Caco-2 (cell line): ENCODE results near the gene RIMS4. TPM values are rescaled to one million over a fixed set of nuclear protein-coding genes. Genes with fewer than 3 reads are reported as not detected.

Experiments
- BruUV-seq: library from RNA; stranded (reverse); fragments of 400-500 nt; replicated peaks from 2 replicates; lab custom pipeline; 2021; lab: Mats Ljungman, UMichigan
- CTCF ChIA-PET: fragments of 300-600 bp; sonication (Branson Sonifier 250); formaldehyde crosslinking; loops from one replicate; lab custom pipeline; 2022; ENCODE audit warnings: antibody characterized with exemption; lab: Charles Lee
- POLR2A ChIA-PET: fragments of 300-600 bp; sonication (Branson Sonifier 250); formaldehyde crosslinking; loops from one replicate; lab custom pipeline; 2022; ENCODE audit warnings: antibody characterized with exemption; lab: Charles Lee
- DNase-seq, 2 experiments: peaks; one replicate each; pipeline versions ENCODE4 v3.0.0 to v3.0.0-alpha.2; 2020 to 2022
- H3K27me3 ChIP-seq: replicated peaks from 2 replicates; pipeline ENCODE4 v1.6.0; 2011; ENCODE audit warnings: low read length; ENCODE audit not compliant: control insufficient read depth, insufficient read depth
- H3K36me3 ChIP-seq: 2 replicates; pipeline ENCODE4 v1.5.1; 2011; ENCODE audit warnings: low read length; ENCODE audit not compliant: control insufficient read depth, insufficient read depth
- H3K4me1 ChIP-seq: fragments of 250-450 bp; sonication (Bioruptor Pico); 2 replicates; pipeline ENCODE4 v1.5.1; 2020; ENCODE audit warnings: mild to moderate bottlenecking
- H3K4me3 ChIP-seq: 2 replicates; pipeline ENCODE4 v1.5.1; 2011; ENCODE audit warnings: low read depth, mild to moderate bottlenecking, control low read depth, low read length
- H3K9me3 ChIP-seq: fragments of 250-450 bp; sonication (Bioruptor Pico); 2 replicates; pipeline ENCODE4 v1.5.1; 2020; ENCODE audit warnings: mild to moderate bottlenecking, moderate library complexity
- H3K27ac Mint-ChIP-seq: one replicate; pipeline ENCODE4 v1.8.0; 2022; ENCODE audit warnings: mixed read lengths; ENCODE audit not compliant: unreplicated experiment
- H3K27me3 Mint-ChIP-seq: one replicate; pipeline ENCODE4 v1.8.0; 2022; ENCODE audit warnings: mixed read lengths; ENCODE audit not compliant: insufficient read depth, unreplicated experiment
- H3K36me3 Mint-ChIP-seq: one replicate; pipeline ENCODE4 v1.8.0; 2022; ENCODE audit warnings: mild to moderate bottlenecking, mixed read lengths; ENCODE audit not compliant: insufficient read depth, unreplicated experiment
- H3K4me1 Mint-ChIP-seq: one replicate; pipeline ENCODE4 v1.8.0; 2022; ENCODE audit warnings: low read depth, mixed read lengths; ENCODE audit not compliant: unreplicated experiment
- H3K4me3 Mint-ChIP-seq: one replicate; pipeline ENCODE4 v1.8.0; 2022; ENCODE audit warnings: mild to moderate bottlenecking, moderate library complexity, mixed read lengths; ENCODE audit not compliant: unreplicated experiment
- H3K9me3 Mint-ChIP-seq: one replicate; pipeline ENCODE4 v1.8.0; 2022; ENCODE audit warnings: mixed read lengths; ENCODE audit not compliant: unreplicated experiment
- CTCF ChIP-seq, 2 experiments: fragments of 200-600 bp in 1 of 2; IDR thresholded peaks; 1 replicate in 1 of 2; 2 replicates in 1 of 2; pipeline versions ENCODE4 v1.5.1 to v1.8.0; 2011 to 2022; ENCODE audit warnings: antibody characterized with exemption in 1 of 2, control low read depth in 1 of 2, inconsistent platforms in 1 of 2, low read depth in 1 of 2, low read length in 1 of 2, mild to moderate bottlenecking in 1 of 2, moderate library complexity in 1 of 2; ENCODE audit not compliant: insufficient read depth in 1 of 2, severe bottlenecking in 1 of 2, unreplicated experiment in 1 of 2
- intact Hi-C: fragments of 100-400 bp; cut with micrococcal nuclease; formaldehyde crosslinking; loops from one replicate; pipeline ENCODE4 v1.10.0; 2022; ENCODE audit not compliant: unreplicated experiment
- total RNA-seq: library from RNA; stranded (reverse); gene quantifications from 2 replicates; pipeline ENCODE4 v1.2.3, GENCODE V29; 2022

RIMS4 gene
- total RNA-seq, 1 experiment from 2014 or later: 9.0 TPM

DNA sequence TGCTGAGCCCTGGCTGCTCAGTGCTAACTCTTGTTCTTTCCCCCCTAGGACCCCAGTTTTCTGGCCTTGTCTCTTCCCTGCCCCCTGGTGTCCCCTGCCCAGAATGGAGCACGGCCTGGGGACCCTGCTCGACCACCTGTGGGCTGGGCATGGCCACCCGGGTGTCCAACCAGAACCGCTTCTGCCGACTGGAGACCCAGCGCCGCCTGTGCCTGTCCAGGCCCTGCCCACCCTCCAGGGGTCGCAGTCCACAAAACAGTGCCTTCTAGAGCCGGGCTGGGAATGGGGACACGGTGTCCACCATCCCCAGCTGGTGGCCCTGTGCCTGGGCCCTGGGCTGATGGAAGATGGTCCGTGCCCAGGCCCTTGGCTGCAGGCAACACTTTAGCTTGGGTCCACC, 83.3 kb downstream of the RIMS4 start:
- CTCF ChIA-PET: interaction anchor here (0.6 to 1.0 kb wide), 3 partner anchors 8 to 42 kb away, joined by 3 read pairs; no protein-coding TSS in a partner anchor
- peaks cover 11% of the 10 kb centered on the region for H3K4me1 Mint-ChIP-seq
- POLR2A ChIA-PET: no interaction called here
- H3K4me1 ChIP-seq: peaks cover 12% of the 10 kb centered on the region
- DNase-seq: no peak
- TF ChIP-seq CTCF (IDR thresholded peaks at IDR 0.05; ENCODE audit: insufficient read depth in 1 of 2, low read depth in 1 of 2, low read length in 1 of 2, severe bottlenecking in 1 of 2, unreplicated experiment in 1 of 2): no peak
- no peaks in the 10 kb centered on the region for H3K9me3 Mint-ChIP-seq
- no peaks in the 10 kb centered on the region for H3K9me3 ChIP-seq
- no TSS peak for BruUV-seq
- no peaks in the 10 kb centered on the region for H3K27me3 Mint-ChIP-seq
- H3K4me3 ChIP-seq: no peak overlapping the region
- no peak overlapping the region for H3K27ac Mint-ChIP-seq
- no peaks in the 10 kb centered on the region for H3K36me3 ChIP-seq
- H3K4me3 Mint-ChIP-seq: no peak overlapping the region
- no peaks in the 10 kb centered on the region for H3K36me3 Mint-ChIP-seq
- intact Hi-C loops: no loop called here
- H3K27me3 ChIP-seq: no peaks in the 10 kb centered on the region

GRCh38 chr20:44725837-44726236, 84.5 kb downstream of the RIMS4 start:
- BruUV-seq: no TSS peak
- no peaks in the 10 kb centered on the region for H3K36me3 Mint-ChIP-seq
- no peak overlapping the region for H3K4me3 Mint-ChIP-seq
- no peaks in the 10 kb centered on the region for H3K9me3 Mint-ChIP-seq
- DNase-seq: no peak
- no peaks in the 10 kb centered on the region for H3K9me3 ChIP-seq
- H3K27me3 ChIP-seq: no peaks in the 10 kb centered on the region
- H3K27me3 Mint-ChIP-seq: no peaks in the 10 kb centered on the region
- CTCF ChIA-PET: no interaction called here
- no peaks in the 10 kb centered on the region for H3K36me3 ChIP-seq
- no peak for TF ChIP-seq CTCF (IDR thresholded peaks at IDR 0.05; ENCODE audit: insufficient read depth in 1 of 2, low read depth in 1 of 2, low read length in 1 of 2, severe bottlenecking in 1 of 2, unreplicated experiment in 1 of 2)
- H3K4me3 ChIP-seq: no peak overlapping the region
- POLR2A ChIA-PET: no interaction called here
- H3K27ac Mint-ChIP-seq: no peak overlapping the region
- intact Hi-C loops: no loop called here
- peaks cover 7% of the 10 kb centered on the region for H3K4me1 ChIP-seq
- H3K4me1 Mint-ChIP-seq: peaks cover 7% of the 10 kb centered on the region

GRCh38 chr20:44724423-44725091, 85.8 kb downstream of the RIMS4 start:
- no TSS peak for BruUV-seq
- CTCF ChIA-PET: interaction anchor here (0.9 to 1.5 kb wide), 3 partner anchors 9 to 40 kb away, joined by 3 to 5 read pairs (median 4); no protein-coding TSS in a partner anchor
- no peaks in the 10 kb centered on the region for H3K9me3 ChIP-seq
- Mint-ChIP-seq H3K4me1 (peaks cover 7% of the 10 kb centered on the region), H3K27me3 (no peaks in the 10 kb centered on the region), H3K27ac (no peak overlapping the region), H3K36me3 (no peaks in the 10 kb centered on the region), H3K4me3 (no peak overlapping the region), H3K9me3 (no peaks in the 10 kb centered on the region)
- H3K27me3 ChIP-seq: no peaks in the 10 kb centered on the region
- no peaks in the 10 kb centered on the region for H3K36me3 ChIP-seq
- peaks cover 7% of the 10 kb centered on the region for H3K4me1 ChIP-seq
- DNase-seq: no peak
- POLR2A ChIA-PET: interaction anchor here (0.5 kb wide), 1 partner anchor 10 kb away, joined by 3 read pairs; no protein-coding TSS in a partner anchor
- H3K4me3 ChIP-seq: no peak overlapping the region
- intact Hi-C loops: no loop called here
- no peak for TF ChIP-seq CTCF (IDR thresholded peaks at IDR 0.05; ENCODE audit: insufficient read depth in 1 of 2, low read depth in 1 of 2, low read length in 1 of 2, severe bottlenecking in 1 of 2, unreplicated experiment in 1 of 2)
